ENCODE results near the gene EPS8.

DNA sequence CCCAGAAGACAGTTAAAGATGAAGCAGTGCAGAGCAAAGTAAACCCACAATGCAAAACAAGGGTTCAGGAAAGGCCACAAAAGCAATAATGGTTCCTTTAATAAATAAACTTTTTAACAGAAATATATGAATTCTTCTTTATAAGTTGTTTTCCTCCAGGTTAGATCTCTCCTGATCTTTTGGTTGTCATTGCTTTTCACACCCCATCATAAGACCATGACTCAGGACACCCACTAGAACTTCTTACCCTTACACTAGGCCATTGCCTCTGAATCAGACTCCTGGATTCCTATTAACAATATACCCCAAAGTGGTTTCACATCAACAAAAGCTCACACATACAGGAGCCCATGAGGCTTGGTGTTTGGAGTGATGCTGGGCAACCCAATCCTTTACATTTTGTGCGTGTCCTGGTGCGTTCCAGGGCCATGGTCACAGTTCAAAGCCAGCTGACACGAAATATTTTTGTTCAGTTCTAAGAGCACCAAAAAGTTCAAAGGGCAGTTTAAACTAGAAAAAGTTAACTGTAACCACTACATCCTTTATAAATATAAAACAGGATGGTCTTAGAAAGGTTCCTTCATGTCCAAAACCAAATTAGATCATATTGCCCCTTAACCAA, 187.0 kb downstream of the EPS8 start:
- no peak for TF ChIP-seq GATA2 (IDR thresholded peaks at IDR 0.05; ENCODE audit: low read depth, low read length)
- TF ChIP-seq GATA3 (IDR thresholded peaks at IDR 0.05; ENCODE audit: low read depth, low read length), result no peak

All from SH-SY5Y (cell line).